Measurements from ENCODE around the gene UNC5CL.

DNA sequence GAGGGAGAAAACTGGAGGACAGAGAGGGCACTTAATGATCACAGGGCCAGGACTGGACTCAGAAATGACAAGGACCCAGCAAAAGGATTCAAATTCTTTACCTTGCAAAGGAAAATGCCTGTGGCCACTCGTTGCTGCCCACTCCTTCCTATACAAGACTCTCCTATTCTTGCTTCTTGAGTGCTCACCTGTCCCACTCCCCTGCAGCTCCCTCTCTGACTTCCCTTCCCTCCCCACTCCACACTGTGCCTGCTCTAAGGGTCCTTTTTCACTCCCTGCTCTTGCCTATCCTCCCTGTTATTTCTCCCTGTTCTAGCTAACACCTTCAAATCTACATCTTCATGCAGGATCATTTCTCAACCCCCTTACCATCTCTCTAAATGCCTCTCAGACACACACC is 56.1 kb downstream of the UNC5CL start:
- TF ChIP-seq, protein P1, sequence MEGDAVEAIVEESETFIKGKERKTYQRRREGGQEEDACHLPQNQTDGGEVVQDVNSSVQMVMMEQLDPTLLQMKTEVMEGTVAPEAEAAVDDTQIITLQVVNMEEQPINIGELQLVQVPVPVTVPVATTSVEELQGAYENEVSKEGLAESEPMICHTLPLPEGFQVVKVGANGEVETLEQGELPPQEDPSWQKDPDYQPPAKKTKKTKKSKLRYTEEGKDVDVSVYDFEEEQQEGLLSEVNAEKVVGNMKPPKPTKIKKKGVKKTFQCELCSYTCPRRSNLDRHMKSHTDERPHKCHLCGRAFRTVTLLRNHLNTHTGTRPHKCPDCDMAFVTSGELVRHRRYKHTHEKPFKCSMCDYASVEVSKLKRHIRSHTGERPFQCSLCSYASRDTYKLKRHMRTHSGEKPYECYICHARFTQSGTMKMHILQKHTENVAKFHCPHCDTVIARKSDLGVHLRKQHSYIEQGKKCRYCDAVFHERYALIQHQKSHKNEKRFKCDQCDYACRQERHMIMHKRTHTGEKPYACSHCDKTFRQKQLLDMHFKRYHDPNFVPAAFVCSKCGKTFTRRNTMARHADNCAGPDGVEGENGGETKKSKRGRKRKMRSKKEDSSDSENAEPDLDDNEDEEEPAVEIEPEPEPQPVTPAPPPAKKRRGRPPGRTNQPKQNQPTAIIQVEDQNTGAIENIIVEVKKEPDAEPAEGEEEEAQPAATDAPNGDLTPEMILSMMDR (IDR thresholded peaks at IDR 0.05): no peak
- TF ChIP-seq POLR2A (IDR thresholded peaks at IDR 0.05) (no peak), POLR2AphosphoS5 (IDR thresholded peaks at IDR 0.05) (no peak)
